ENCODE results near the gene ANKRD6. TPM values are rescaled to one million over a fixed set of nuclear protein-coding genes. Genes with fewer than 3 reads are reported as not detected.

Gene ANKRD6
- total and polyA plus RNA-seq, 2 experiments from 2014 or later = 9.3 to 20.9 TPM

GRCh38 chr6:89574910-89575561 is 142.1 kb downstream of the ANKRD6 start:
- Histone ChIP-seq H3K9me3 (ENCODE audit: low read depth) (no peaks in the 10 kb centered on the region), H3K4me3 (no peak overlapping the region), H3K4me1 (ENCODE audit: insufficient read depth) (peaks cover 8% of the 10 kb centered on the region), H3K9me2 (replicated peaks; ENCODE audit: insufficient read depth) (no peaks in the 10 kb centered on the region), H3K4me2 (peak overlapping the region; percentile 11), H3K36me3 (replicated peaks; ENCODE audit: insufficient read depth, low read depth) (no peaks in the 10 kb centered on the region), H3K27ac (peak overlapping the region; percentile 50), H3K79me2 (no peaks in the 10 kb centered on the region), H4K20me1 (ENCODE audit: insufficient read depth, poor library complexity, severe bottlenecking) (no peaks in the 10 kb centered on the region), H2AFZ (no peak overlapping the region), H3K27me3 (no peaks in the 10 kb centered on the region)
- TF ChIP-seq EZH2phosphoT487 (IDR thresholded peaks at IDR 0.05; ENCODE audit: low read depth, severe bottlenecking, unreplicated experiment) (no peak), CTCF (IDR thresholded peaks at IDR 0.05; ENCODE audit: poor library complexity) (no peak), EZH2 (IDR thresholded peaks at IDR 0.05; ENCODE audit: borderline replicate concordance) (no peak)
- peak; percentile 26 for DNase-seq (ENCODE audit: low spot score)
- 36% methylated on average over 2 of the region's 2 CpGs for WGBS (ENCODE audit: low lambda C conversion rate, missing lambda C conversion rate)

GRCh38 chr6:89575562-89575960 is 142.6 kb downstream of the ANKRD6 start:
- Histone ChIP-seq H3K9me2 (replicated peaks; ENCODE audit: insufficient read depth) (no peaks in the 10 kb centered on the region), H2AFZ (no peak overlapping the region), H3K4me1 (ENCODE audit: insufficient read depth) (peaks cover 8% of the 10 kb centered on the region), H3K4me2 (no peak overlapping the region), H3K36me3 (replicated peaks; ENCODE audit: insufficient read depth, low read depth) (no peaks in the 10 kb centered on the region), H4K20me1 (ENCODE audit: insufficient read depth, poor library complexity, severe bottlenecking) (no peaks in the 10 kb centered on the region), H3K27ac (peak overlapping the region; percentile 42), H3K9me3 (ENCODE audit: low read depth) (no peaks in the 10 kb centered on the region), H3K79me2 (no peaks in the 10 kb centered on the region), H3K27me3 (no peaks in the 10 kb centered on the region), H3K4me3 (no peak overlapping the region)
- no peak for DNase-seq (ENCODE audit: low spot score)
- TF ChIP-seq EZH2 (IDR thresholded peaks at IDR 0.05; ENCODE audit: borderline replicate concordance) (no peak), CTCF (IDR thresholded peaks at IDR 0.05; ENCODE audit: poor library complexity) (no peak), EZH2phosphoT487 (IDR thresholded peaks at IDR 0.05; ENCODE audit: low read depth, severe bottlenecking, unreplicated experiment) (no peak)
- WGBS (ENCODE audit: low lambda C conversion rate, missing lambda C conversion rate) = 90% methylated on average over 2 of the region's 2 CpGs

- no peaks in the 10 kb centered on the region for H3K9me3 ChIP-seq (ENCODE audit: low read depth)
- H3K27ac ChIP-seq = no peak overlapping the region
- H2AFZ ChIP-seq = no peak overlapping the region
- DNase-seq (ENCODE audit: low spot score) = no peak
- no peaks in the 10 kb centered on the region for H4K20me1 ChIP-seq (ENCODE audit: insufficient read depth, poor library complexity, severe bottlenecking)
- no peak for TF ChIP-seq EZH2phosphoT487 (IDR thresholded peaks at IDR 0.05; ENCODE audit: low read depth, severe bottlenecking, unreplicated experiment)
- TF ChIP-seq EZH2 (IDR thresholded peaks at IDR 0.05; ENCODE audit: borderline replicate concordance) = no peak
- no peak for TF ChIP-seq CTCF (IDR thresholded peaks at IDR 0.05; ENCODE audit: poor library complexity)
- H3K9me2 ChIP-seq (replicated peaks; ENCODE audit: insufficient read depth) = no peaks in the 10 kb centered on the region
- WGBS (ENCODE audit: low lambda C conversion rate, missing lambda C conversion rate) = 95% methylated on average over 3 of the region's 3 CpGs
- H3K4me3 ChIP-seq = no peak overlapping the region
- no peaks in the 10 kb centered on the region for H3K4me1 ChIP-seq (ENCODE audit: insufficient read depth)
- H3K4me2 ChIP-seq = no peak overlapping the region
- H3K79me2 ChIP-seq = no peaks in the 10 kb centered on the region
- no peaks in the 10 kb centered on the region for H3K27me3 ChIP-seq
- no peaks in the 10 kb centered on the region for H3K36me3 ChIP-seq (replicated peaks; ENCODE audit: insufficient read depth, low read depth)
These were observed 148.2 kb downstream of the ANKRD6 start for GRCh38 chr6:89580997-89581666.
